IMR-90 (cell line): Measurements from ENCODE around the gene ITPK1. TPM values are rescaled to one million over a fixed set of nuclear protein-coding genes. Genes with fewer than 3 reads are reported as not detected.

Experiments used
- ATAC-seq: fragments of 200-7000 bp; cut with Tn5 transposase; 2 replicates; pipeline ENCODE4 v1.9.1; 2020; ENCODE audit warnings: low read depth, mild to moderate bottlenecking, moderate library complexity
- BruUV-seq: library from RNA; stranded (reverse); fragments of 400-500 nt; replicated peaks from 2 replicates; lab custom pipeline; 2021; lab: Mats Ljungman, UMichigan
- CTCF ChIA-PET: fragments of 300-600 bp; formaldehyde crosslinking; extraction: SDS; loops from one replicate; lab custom pipeline; 2021; ENCODE audit warnings: antibody characterized with exemption; lab: Yijun Ruan, JAX
- POLR2A ChIA-PET: fragments of 300-600 bp; sonication (Branson Sonifier 250); formaldehyde crosslinking; loops from one replicate; lab custom pipeline; 2022; ENCODE audit warnings: antibody characterized with exemption; ENCODE audit not compliant: unreplicated experiment; lab: Charles Lee
- DNase-seq: peaks from one replicate; pipeline ENCODE4 v3.0.0; 2013
- H2AFZ ChIP-seq: replicated peaks from 2 replicates; pipeline ENCODE3; 2013; ENCODE audit warnings: low read length, mild to moderate bottlenecking; ENCODE audit not compliant: poor library complexity
- H2AK5ac ChIP-seq: 2 replicates; pipeline ENCODE4 v1.6.1; 2013; ENCODE audit warnings: low read depth, low read length, inconsistent platforms
- H2AK9ac ChIP-seq: replicated peaks from 2 replicates; pipeline ENCODE3; 2013; ENCODE audit warnings: mild to moderate bottlenecking, low read depth, low read length, moderate library complexity; ENCODE audit not compliant: poor library complexity
- H2BK120ac ChIP-seq: 2 replicates; pipeline ENCODE4 v1.6.1; 2013; ENCODE audit warnings: low read depth, low read length, inconsistent platforms
- H2BK15ac ChIP-seq: 3 replicates; pipeline ENCODE4 v1.6.1; 2013; ENCODE audit warnings: low read depth, low read length, inconsistent platforms
- H2BK20ac ChIP-seq: 2 replicates; pipeline ENCODE4 v1.6.1; 2013; ENCODE audit warnings: low read depth, mild to moderate bottlenecking, inconsistent platforms, low read length, moderate library complexity
- H2BK5ac ChIP-seq: 2 replicates; pipeline ENCODE4 v1.6.1; 2013; ENCODE audit warnings: mild to moderate bottlenecking, low read depth, low read length, inconsistent platforms; ENCODE audit not compliant: poor library complexity, severe bottlenecking
- H3K14ac ChIP-seq: replicated peaks from 2 replicates; pipeline ENCODE4 v1.6.1; 2013; ENCODE audit warnings: low read depth, low read length, inconsistent platforms
- H3K18ac ChIP-seq: 2 replicates; pipeline ENCODE4 v1.6.1; 2013; ENCODE audit warnings: low read depth, low read length, control low read depth
- H3K23ac ChIP-seq: 2 replicates; pipeline ENCODE4 v1.6.1; 2013; ENCODE audit warnings: low read depth, low read length, inconsistent platforms
- H3K27ac ChIP-seq: 2 replicates; pipeline ENCODE4 v1.5.1; 2013; ENCODE audit warnings: mild to moderate bottlenecking, control low read depth, low read length; ENCODE audit not compliant: insufficient read depth
- H3K27me3 ChIP-seq: 2 replicates; pipeline ENCODE4 v1.6.1; 2013; ENCODE audit warnings: low read length; ENCODE audit not compliant: control insufficient read depth, insufficient read depth
- H3K36me3 ChIP-seq: 2 replicates; pipeline ENCODE4 v1.6.1; 2013; ENCODE audit warnings: low read length, mixed read lengths; ENCODE audit not compliant: control insufficient read depth, insufficient read depth
- H3K4ac ChIP-seq: 2 replicates; pipeline ENCODE4 v1.6.1; 2013; ENCODE audit warnings: low read depth, low read length, inconsistent platforms
- H3K4me1 ChIP-seq: 2 replicates; pipeline ENCODE4 v1.6.1; 2013; ENCODE audit warnings: low read length, mixed read lengths; ENCODE audit not compliant: control insufficient read depth, insufficient read depth
- H3K4me2 ChIP-seq: 2 replicates; pipeline ENCODE4 v1.6.1; 2013; ENCODE audit warnings: low read depth, mild to moderate bottlenecking, control low read depth, low read length, moderate library complexity
- H3K4me3 ChIP-seq: 2 replicates; pipeline ENCODE4 v1.5.1; 2013; ENCODE audit warnings: low read depth, mild to moderate bottlenecking, control low read depth, low read length, moderate library complexity; ENCODE audit not compliant: insufficient read depth
- H3K56ac ChIP-seq: 2 replicates; pipeline ENCODE4 v1.6.1; 2013; ENCODE audit warnings: low read length, inconsistent platforms; ENCODE audit not compliant: insufficient read depth; ENCODE audit errors: extremely low read depth
- H3K79me1 ChIP-seq, 2 experiments: 2 replicates each; pipeline ENCODE4 v1.6.1; 2013; ENCODE audit warnings: low read length in 2 of 2, inconsistent platforms in 1 of 2, low read depth in 1 of 2
- H3K9ac ChIP-seq: 2 replicates; pipeline ENCODE4 v1.6.1; 2013; ENCODE audit warnings: low read depth, low read length, control low read depth
- H3K9me1 ChIP-seq: 2 replicates; pipeline ENCODE4 v1.6.1; 2013; ENCODE audit warnings: low read length, inconsistent platforms; ENCODE audit not compliant: insufficient read depth
- H3K9me3 ChIP-seq: 2 replicates; pipeline ENCODE4 v1.6.1; 2013; ENCODE audit warnings: low read length; ENCODE audit not compliant: control insufficient read depth, insufficient read depth
- H4K20me1 ChIP-seq: 2 replicates; pipeline ENCODE4 v1.6.1; 2013; ENCODE audit warnings: low read length, inconsistent platforms; ENCODE audit not compliant: insufficient read depth
- H4K5ac ChIP-seq: 2 replicates; pipeline ENCODE4 v1.6.1; 2013; ENCODE audit warnings: mild to moderate bottlenecking, low read depth, low read length, control low read depth
- H4K8ac ChIP-seq, 2 experiments: 2 replicates each; pipeline ENCODE4 v1.6.1; 2013; ENCODE audit warnings: low read depth in 2 of 2, low read length in 2 of 2, control low read depth in 1 of 2, inconsistent platforms in 1 of 2
- H4K91ac ChIP-seq: 2 replicates; pipeline ENCODE4 v1.6.1; 2013; ENCODE audit warnings: low read depth, low read length, inconsistent platforms; ENCODE audit not compliant: insufficient read depth
- CEBPB ChIP-seq: IDR thresholded peaks from 2 replicates; pipeline ENCODE4 v1.6.1; 2012; ENCODE audit warnings: low read depth, low read length, improper control_type of control experiment
- CHD1 ChIP-seq: IDR thresholded peaks from 2 replicates; pipeline ENCODE4 v1.6.1; 2012; ENCODE audit warnings: low read depth, low read length, improper control_type of control experiment
- CTCF ChIP-seq: conservative IDR thresholded peaks from 2 replicates; pipeline ENCODE4 v1.5.1; 2012; ENCODE audit warnings: mild to moderate bottlenecking, low read depth, low read length, improper control_type of control experiment
- ELK1 ChIP-seq: fragments of 150-350 bp; IDR thresholded peaks from 2 replicates; pipeline ENCODE4 v1.6.1; 2016; ENCODE audit warnings: low read depth, mild to moderate bottlenecking, low read length, moderate library complexity, borderline replicate concordance
- FOS ChIP-seq: fragments of 150-350 bp; IDR thresholded peaks from 2 replicates; pipeline ENCODE4 v1.6.1; 2016; ENCODE audit warnings: low read depth, low read length
- MAZ ChIP-seq: IDR thresholded peaks from 2 replicates; pipeline ENCODE4 v1.6.1; 2012; ENCODE audit warnings: low read depth, mild to moderate bottlenecking, low read length, improper control_type of control experiment, moderate library complexity, borderline replicate concordance
- MXI1 ChIP-seq: IDR thresholded peaks from 2 replicates; pipeline ENCODE4 v1.6.1; 2012; ENCODE audit warnings: low read depth, mild to moderate bottlenecking, low read length, moderate library complexity, borderline replicate concordance
- RAD21 ChIP-seq: IDR thresholded peaks from 2 replicates; pipeline ENCODE4 v1.6.1; 2012; ENCODE audit warnings: low read length, improper control_type of control experiment
- RFX5 ChIP-seq: IDR thresholded peaks from 2 replicates; pipeline ENCODE4 v1.8.0; 2012; ENCODE audit warnings: low read depth, mild to moderate bottlenecking, low read length, moderate library complexity
- USF2 ChIP-seq: fragments of 150-350 bp; IDR thresholded peaks from 2 replicates; pipeline ENCODE4 v1.6.1; 2017; ENCODE audit warnings: mild to moderate bottlenecking, antibody characterized with exemption, low read length, low read depth
- WGBS, 2 experiments: methylation state at CpG; one replicate each; pipeline versions ENCODE4 v1.1.5 to v1.1.7; 2013; ENCODE audit warnings: missing lambda C conversion rate in 2 of 2; ENCODE audit not compliant: insufficient read length in 1 of 2; ENCODE audit errors: extremely low coverage in 2 of 2; 5-methylcytosine and 5-hydroxymethylcytosine counted together
- dilution Hi-C: fragments of 300-500 bp; cut with HindIII; formaldehyde crosslinking; loops from one replicate; pipeline ENCODE4 v1.14.3; 2018; ENCODE audit warnings: low sequenced_read_pairs; ENCODE audit not compliant: unreplicated experiment
- in situ Hi-C: fragments of 300-500 bp; cut with MboI; formaldehyde crosslinking; loops from 3 replicates; pipeline ENCODE4 v1.14.3; 2019; ENCODE audit warnings: low sequenced_read_pairs, inconsistent platforms, mixed read lengths
- intact Hi-C: fragments of 100-400 bp; cut with micrococcal nuclease; formaldehyde crosslinking; loops from 2 replicates; pipeline ENCODE4 v1.10.0; 2022
- polyA plus RNA-seq, 3 experiments: library from polyadenylated mRNA; depleted of rRNA; stranded (reverse); fragments of >200 nt; gene quantifications; 2 replicates each; pipeline ENCODE4 v1.2.3, GENCODE V29; 2012; ENCODE audit warnings: low replicate concordance in 1 of 3
- total RNA-seq: library from RNA; depleted of rRNA; stranded (reverse); fragments of >200 nt; gene quantifications from 2 replicates; pipeline ENCODE4 v1.2.3, GENCODE V29; 2012

The ITPK1 gene
- total and polyA plus RNA-seq, 2 of the 4 experiments (the other 2 are of a cell fraction) = 21.7 to 26.9 TPM

GRCh38 chr14:93047157-93047556 is 68.6 kb downstream of the ITPK1 start:
- no TSS peak for BruUV-seq
- DNase-seq = no peak
- no peak overlapping the region for H4K8ac ChIP-seq
- ATAC-seq = no peak
- TF ChIP-seq MXI1 = no peak
- no peak for TF ChIP-seq RFX5
- no peak for TF ChIP-seq FOS
- no peak for TF ChIP-seq CTCF
- TF ChIP-seq RAD21 = no peak
- no peak for TF ChIP-seq ELK1
- no peak for TF ChIP-seq CEBPB
- no peak for TF ChIP-seq CHD1
- no peak for TF ChIP-seq USF2
- no peak for TF ChIP-seq MAZ
- H3K4ac ChIP-seq = no peak overlapping the region
- H4K5ac ChIP-seq = no peak overlapping the region
- H3K9me1 ChIP-seq = no peaks in the 10 kb centered on the region; the same call in 1 of the 2 replicates
- H3K56ac ChIP-seq = no peak overlapping the region
- H2BK5ac ChIP-seq = no peak overlapping the region
- no peak overlapping the region for H3K4me3 ChIP-seq
- no peak overlapping the region for H3K23ac ChIP-seq
- in situ Hi-C loops (no loop called here), intact Hi-C loops (no loop called here), dilution Hi-C loops (no loop called here)
- H3K9ac ChIP-seq = no peak overlapping the region
- peaks cover 44% of the 10 kb centered on the region for H4K20me1 ChIP-seq
- peak overlapping the region; percentile 8 for H2AFZ ChIP-seq
- H3K79me1 ChIP-seq = no peaks in the 10 kb centered on the region
- no peak overlapping the region for H3K14ac ChIP-seq
- no peak overlapping the region for H2BK20ac ChIP-seq
- no peak overlapping the region for H2AK5ac ChIP-seq
- no peaks in the 10 kb centered on the region for H3K36me3 ChIP-seq
- POLR2A ChIA-PET = no interaction called here
- H3K27ac ChIP-seq = no peak overlapping the region
- H3K4me2 ChIP-seq = no peak overlapping the region
- H2BK120ac ChIP-seq = no peak overlapping the region
- no peaks in the 10 kb centered on the region for H3K9me3 ChIP-seq
- no peak overlapping the region for H4K91ac ChIP-seq
- peaks cover 15% of the 10 kb centered on the region for H3K4me1 ChIP-seq
- H3K18ac ChIP-seq = no peak overlapping the region
- H2AK9ac ChIP-seq = no peak overlapping the region
- 100% methylated on average over 1 of the region's 4 CpGs; no CpG with 5 or more reads in 1 of the 2 experiments for WGBS, 2 experiments
- CTCF ChIA-PET = no interaction called here
- H3K27me3 ChIP-seq = peaks cover 34% of the 10 kb centered on the region
- H2BK15ac ChIP-seq = no peak overlapping the region
